Thoracic aorta (tissue), 2 donors: ENCODE measurements around the gene VPS50. TPM values are rescaled to one million over a fixed set of nuclear protein-coding genes. Genes with fewer than 3 reads are reported as not detected.
A peak's percentile ranks its signal among the peaks of the same experiment; 100 is the strongest.

Experiments used
- ATAC-seq: fragments of 150-250 bp; one replicate; pipeline ENCODE4 v1.8.0; 2017; ENCODE audit warnings: low read depth; ENCODE audit not compliant: insufficient number of reproducible peaks, low FRiP score
- DNase-seq: peaks from one replicate; pipeline ENCODE4 v3.0.0-alpha.2; 2020; ENCODE audit warnings: low spot score
- H3K27ac ChIP-seq, 2 donors: fragments of 200-600 bp; sonication (generic); 1 replicate in 1 of 2; 2 replicates in 1 of 2; pipeline ENCODE4 v1.5.1; 2016; ENCODE audit warnings: mild to moderate bottlenecking in 2 of 2, moderate library complexity in 2 of 2
- H3K27me3 ChIP-seq: fragments of 200-600 bp; sonication (generic); replicated peaks from 2 replicates; pipeline ENCODE4 v1.6.0; 2016; ENCODE audit warnings: mild to moderate bottlenecking; ENCODE audit not compliant: insufficient read depth
- H3K36me3 ChIP-seq: fragments of 200-600 bp; sonication (generic); one replicate; pipeline ENCODE4 v1.5.1; 2016
- H3K4me1 ChIP-seq, 2 donors: fragments of 200-600 bp; sonication (generic); 1 replicate in 1 of 2; 2 replicates in 1 of 2; pipeline versions ENCODE4 v1.5.1 to v1.6.0; 2016; ENCODE audit warnings: low read depth in 2 of 2, mild to moderate bottlenecking in 1 of 2; ENCODE audit not compliant: control insufficient read depth in 1 of 2
- H3K4me3 ChIP-seq: fragments of 200-600 bp; sonication (generic); 2 replicates; pipeline ENCODE4 v1.5.1; 2016; ENCODE audit warnings: mild to moderate bottlenecking
- H3K9me3 ChIP-seq: fragments of 200-600 bp; sonication (generic); 2 replicates; pipeline ENCODE4 v1.5.1; 2016
- total RNA-seq, 2 donors: library from RNA; depleted of rRNA; stranded (reverse); fragments of >200 nt; gene quantifications; one replicate each; pipeline versions ENCODE4 v1.1.0 to v1.2.3, GENCODE V29; 2016
- TF ChIP-seq, protein P1 (sequence below): fragments of 200-600 bp; sonication (generic); IDR thresholded peaks from one replicate; pipeline ENCODE4 v1.5.1; 2019; ENCODE audit warnings: antibody characterized with exemption

VPS50 gene
- total RNA-seq, 2 donors from 2014 or later, result 18.1 to 25.3 TPM

DNA sequence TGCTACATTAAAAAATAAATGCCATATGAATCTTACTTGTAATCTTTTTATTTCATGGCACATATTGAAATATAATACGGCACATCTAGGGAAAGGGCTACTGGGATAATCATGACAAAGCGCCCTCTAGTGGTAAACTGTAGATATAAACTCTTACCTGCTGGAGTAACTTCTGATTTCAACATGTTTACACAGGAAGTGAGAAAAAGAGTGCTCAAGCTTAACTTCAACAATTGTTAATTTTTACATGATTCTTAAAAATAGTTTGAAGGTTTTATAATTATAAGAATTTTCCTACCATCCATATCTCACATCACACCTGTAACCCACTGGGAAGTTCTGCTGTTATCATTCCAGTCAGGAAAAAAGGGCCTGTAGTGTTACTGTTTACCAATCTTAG is 3.9 kb upstream of the VPS50 start:
- Histone ChIP-seq H3K27ac (no peak overlapping the region), H3K4me1 (peaks cover 5 to 8% of the 10 kb centered on the region in 2 donors), H3K9me3 (no peaks in the 10 kb centered on the region), H3K36me3 (no peaks in the 10 kb centered on the region), H3K4me3 (no peak overlapping the region), H3K27me3 (no peaks in the 10 kb centered on the region)
- DNase-seq (no peak), ATAC-seq (no peak)
- TF ChIP-seq, protein P1, sequence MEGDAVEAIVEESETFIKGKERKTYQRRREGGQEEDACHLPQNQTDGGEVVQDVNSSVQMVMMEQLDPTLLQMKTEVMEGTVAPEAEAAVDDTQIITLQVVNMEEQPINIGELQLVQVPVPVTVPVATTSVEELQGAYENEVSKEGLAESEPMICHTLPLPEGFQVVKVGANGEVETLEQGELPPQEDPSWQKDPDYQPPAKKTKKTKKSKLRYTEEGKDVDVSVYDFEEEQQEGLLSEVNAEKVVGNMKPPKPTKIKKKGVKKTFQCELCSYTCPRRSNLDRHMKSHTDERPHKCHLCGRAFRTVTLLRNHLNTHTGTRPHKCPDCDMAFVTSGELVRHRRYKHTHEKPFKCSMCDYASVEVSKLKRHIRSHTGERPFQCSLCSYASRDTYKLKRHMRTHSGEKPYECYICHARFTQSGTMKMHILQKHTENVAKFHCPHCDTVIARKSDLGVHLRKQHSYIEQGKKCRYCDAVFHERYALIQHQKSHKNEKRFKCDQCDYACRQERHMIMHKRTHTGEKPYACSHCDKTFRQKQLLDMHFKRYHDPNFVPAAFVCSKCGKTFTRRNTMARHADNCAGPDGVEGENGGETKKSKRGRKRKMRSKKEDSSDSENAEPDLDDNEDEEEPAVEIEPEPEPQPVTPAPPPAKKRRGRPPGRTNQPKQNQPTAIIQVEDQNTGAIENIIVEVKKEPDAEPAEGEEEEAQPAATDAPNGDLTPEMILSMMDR, result peak; percentile 78

DNA sequence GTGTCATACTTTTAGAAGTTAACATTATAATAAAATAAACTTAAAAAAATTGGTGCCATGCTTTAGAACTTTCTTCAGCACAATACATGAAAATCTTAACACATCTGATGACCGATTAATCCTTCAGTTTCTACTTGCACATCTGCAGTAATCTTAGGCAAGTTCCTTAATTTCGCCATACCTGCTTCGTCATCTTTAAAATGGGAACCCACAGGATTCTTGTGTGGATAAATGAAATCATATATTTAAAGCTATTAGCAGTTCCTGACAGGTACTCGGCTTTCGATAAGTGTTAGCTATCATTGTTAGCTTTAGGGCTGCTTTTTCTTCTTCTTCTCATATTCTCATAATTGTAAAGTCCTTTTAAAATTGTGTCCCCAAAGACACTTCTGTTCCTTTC is 907 bp upstream of the VPS50 start:
- Histone ChIP-seq H3K4me1 (peaks cover 8 to 17% of the 10 kb centered on the region in 2 donors), H3K4me3 (peak overlapping the region; percentile 84), H3K9me3 (no peaks in the 10 kb centered on the region), H3K36me3 (no peaks in the 10 kb centered on the region), H3K27ac (no peak overlapping the region), H3K27me3 (no peaks in the 10 kb centered on the region)
- ATAC-seq, result no peak
- DNase-seq, result no peak
- TF ChIP-seq, protein P1, result no peak

DNA sequence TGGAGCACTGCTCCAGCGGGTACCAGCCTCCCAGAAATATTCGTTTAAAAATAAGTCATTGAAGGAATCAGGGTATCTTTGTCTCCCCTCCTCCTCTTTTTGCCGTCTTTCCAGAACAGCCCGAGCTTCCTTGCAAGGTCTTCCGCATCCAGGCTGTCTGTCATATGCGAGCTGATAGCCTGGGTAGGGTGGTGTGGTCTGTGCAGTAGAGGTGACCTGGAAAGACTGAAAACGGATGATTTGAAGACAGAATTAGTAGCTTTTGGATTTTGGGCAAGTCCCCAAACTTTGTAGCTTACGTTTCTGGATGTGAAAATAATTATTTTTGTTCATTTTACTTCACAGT is 480 bp downstream of the VPS50 start:
- Histone ChIP-seq H3K4me3 (peak overlapping the region; percentile 84), H3K27me3 (no peaks in the 10 kb centered on the region), H3K4me1 (peaks cover 8 to 17% of the 10 kb centered on the region in 2 donors), H3K27ac (no peak overlapping the region), H3K36me3 (no peaks in the 10 kb centered on the region), H3K9me3 (no peaks in the 10 kb centered on the region)
- TF ChIP-seq, protein P1, result no peak
- DNase-seq, result no peak
- ATAC-seq, result no peak

DNA sequence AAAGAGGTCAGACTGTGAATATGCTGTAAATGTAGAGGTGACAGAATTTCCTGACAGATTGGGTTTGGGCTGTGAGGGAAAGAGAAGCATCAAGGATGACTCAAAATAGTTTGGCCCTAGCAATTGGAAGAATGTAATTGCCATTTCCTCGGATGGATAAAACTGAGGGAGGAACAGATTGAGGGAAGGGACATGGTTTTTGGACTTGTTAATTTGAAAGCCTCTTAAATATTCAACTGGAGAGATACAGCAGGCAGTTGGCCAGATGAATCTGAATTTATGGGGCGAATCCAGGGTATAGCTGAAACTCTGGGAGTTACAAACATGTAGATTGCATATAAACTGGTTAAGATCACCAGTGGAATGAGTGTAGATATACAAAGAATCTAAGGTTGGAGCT is 3.4 kb downstream of the VPS50 start:
- no peaks in the 10 kb centered on the region for H3K36me3 ChIP-seq
- TF ChIP-seq, protein P1, result no peak
- no peak overlapping the region for H3K4me3 ChIP-seq
- ATAC-seq (no peak), DNase-seq (no peak)
- no peak overlapping the region for H3K27ac ChIP-seq
- H3K4me1 ChIP-seq, result peaks cover 8 to 17% of the 10 kb centered on the region in 2 donors
- no peaks in the 10 kb centered on the region for H3K27me3 ChIP-seq
- no peaks in the 10 kb centered on the region for H3K9me3 ChIP-seq

DNA sequence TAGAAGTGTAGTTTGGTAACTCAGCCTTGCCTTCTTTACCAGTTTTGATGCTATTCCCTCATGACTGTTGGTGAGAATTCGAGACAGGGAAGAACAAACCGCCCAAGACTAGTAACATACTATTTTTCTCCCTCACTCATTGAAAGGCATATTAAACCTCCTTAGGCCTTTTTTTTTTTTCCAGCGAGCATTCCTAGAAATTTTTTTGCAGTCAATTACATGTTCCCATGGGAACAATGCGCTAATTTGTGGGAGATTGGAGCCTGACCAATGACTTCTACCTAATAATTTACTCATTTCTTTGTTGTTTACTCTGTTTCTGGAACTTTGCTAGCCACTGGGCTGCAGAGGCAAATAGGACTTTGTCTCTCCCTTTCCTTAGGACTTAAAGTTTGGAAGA is 6.0 kb downstream of the VPS50 start:
- no peaks in the 10 kb centered on the region for H3K36me3 ChIP-seq
- no peak overlapping the region for H3K27ac ChIP-seq
- ATAC-seq, result no peak
- H3K4me3 ChIP-seq, result no peak overlapping the region
- TF ChIP-seq, protein P1, result no peak
- no peak for DNase-seq
- no peaks in the 10 kb centered on the region for H3K9me3 ChIP-seq
- H3K27me3 ChIP-seq, result no peaks in the 10 kb centered on the region
- H3K4me1 ChIP-seq, result peaks cover 3 to 11% of the 10 kb centered on the region in 2 donors
